ENCODE results near the gene PLPP6.

The PLPP6 gene

GRCh38 chr9:4661165-4661564, 929 bp upstream of the PLPP6 start:
- TF ChIP-seq, protein P1, sequence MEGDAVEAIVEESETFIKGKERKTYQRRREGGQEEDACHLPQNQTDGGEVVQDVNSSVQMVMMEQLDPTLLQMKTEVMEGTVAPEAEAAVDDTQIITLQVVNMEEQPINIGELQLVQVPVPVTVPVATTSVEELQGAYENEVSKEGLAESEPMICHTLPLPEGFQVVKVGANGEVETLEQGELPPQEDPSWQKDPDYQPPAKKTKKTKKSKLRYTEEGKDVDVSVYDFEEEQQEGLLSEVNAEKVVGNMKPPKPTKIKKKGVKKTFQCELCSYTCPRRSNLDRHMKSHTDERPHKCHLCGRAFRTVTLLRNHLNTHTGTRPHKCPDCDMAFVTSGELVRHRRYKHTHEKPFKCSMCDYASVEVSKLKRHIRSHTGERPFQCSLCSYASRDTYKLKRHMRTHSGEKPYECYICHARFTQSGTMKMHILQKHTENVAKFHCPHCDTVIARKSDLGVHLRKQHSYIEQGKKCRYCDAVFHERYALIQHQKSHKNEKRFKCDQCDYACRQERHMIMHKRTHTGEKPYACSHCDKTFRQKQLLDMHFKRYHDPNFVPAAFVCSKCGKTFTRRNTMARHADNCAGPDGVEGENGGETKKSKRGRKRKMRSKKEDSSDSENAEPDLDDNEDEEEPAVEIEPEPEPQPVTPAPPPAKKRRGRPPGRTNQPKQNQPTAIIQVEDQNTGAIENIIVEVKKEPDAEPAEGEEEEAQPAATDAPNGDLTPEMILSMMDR (IDR thresholded peaks at IDR 0.05; ENCODE audit: low read length, missing control alignments): no peak
- peak; percentile 21 for DNase-seq (ENCODE audit: low read depth)
- no peak overlapping the region for H3K4me3 ChIP-seq (replicated peaks; ENCODE audit: low read depth, low read length)

- TF ChIP-seq, protein P1 (IDR thresholded peaks at IDR 0.05; ENCODE audit: low read length, missing control alignments): no peak
- DNase-seq (ENCODE audit: low read depth): peak; percentile 55
Observed at GRCh38 chr9:4661611-4662010, 483 bp upstream of the PLPP6 start.

DNA sequence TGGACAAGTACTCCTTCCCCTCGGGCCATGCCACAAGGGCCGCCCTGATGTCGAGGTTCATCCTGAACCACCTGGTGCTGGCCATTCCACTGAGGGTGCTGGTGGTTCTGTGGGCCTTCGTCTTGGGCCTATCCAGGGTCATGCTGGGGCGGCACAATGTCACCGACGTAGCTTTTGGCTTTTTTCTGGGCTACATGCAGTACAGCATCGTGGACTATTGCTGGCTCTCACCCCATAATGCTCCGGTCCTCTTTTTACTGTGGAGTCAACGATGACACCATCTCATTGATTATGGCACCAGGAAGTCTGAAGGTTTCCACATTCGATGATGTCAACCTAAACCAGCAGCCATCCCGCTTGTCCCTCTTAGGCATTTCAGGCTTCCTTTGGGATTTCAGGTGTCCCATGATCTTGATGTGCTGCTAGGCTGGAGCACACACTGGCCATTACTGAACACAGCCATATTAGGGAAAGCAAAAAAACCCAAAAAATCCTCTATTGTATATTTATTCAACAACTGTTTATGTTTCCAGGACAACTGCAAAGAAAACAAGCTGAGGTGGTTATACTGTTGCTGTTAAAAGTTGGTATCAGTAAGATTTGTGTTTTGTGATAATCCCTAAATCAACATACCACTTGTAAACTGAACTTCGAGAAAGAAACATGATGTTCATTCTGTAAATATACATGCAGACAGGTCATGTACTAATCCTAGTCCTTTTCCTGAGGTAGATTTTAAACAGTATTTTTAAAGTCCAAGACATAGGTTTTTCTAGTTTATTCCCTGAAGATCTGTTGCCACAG, 1.1 kb downstream of the PLPP6 start:
- TF ChIP-seq, protein P1 (IDR thresholded peaks at IDR 0.05; ENCODE audit: low read length, missing control alignments): no peak

More at GRCh38 chr9:4661611-4662010, 483 bp upstream of the PLPP6 start:
- peak overlapping the region; percentile 70 for H3K4me3 ChIP-seq (replicated peaks; ENCODE audit: low read depth, low read length)

GRCh38 chr9:4663956-4664355, 1.9 kb downstream of the PLPP6 start:
- H3K4me3 ChIP-seq (replicated peaks; ENCODE audit: low read depth, low read length): no peak overlapping the region
- DNase-seq (ENCODE audit: low read depth): no peak
- TF ChIP-seq, protein P1 (IDR thresholded peaks at IDR 0.05; ENCODE audit: low read length, missing control alignments): no peak

More for the DNA sequence above, 1.1 kb downstream of the PLPP6 start:
- DNase-seq (ENCODE audit: low read depth): no peak
- H3K4me3 ChIP-seq (replicated peaks; ENCODE audit: low read depth, low read length): peak overlapping the region; percentile 70

DNA sequence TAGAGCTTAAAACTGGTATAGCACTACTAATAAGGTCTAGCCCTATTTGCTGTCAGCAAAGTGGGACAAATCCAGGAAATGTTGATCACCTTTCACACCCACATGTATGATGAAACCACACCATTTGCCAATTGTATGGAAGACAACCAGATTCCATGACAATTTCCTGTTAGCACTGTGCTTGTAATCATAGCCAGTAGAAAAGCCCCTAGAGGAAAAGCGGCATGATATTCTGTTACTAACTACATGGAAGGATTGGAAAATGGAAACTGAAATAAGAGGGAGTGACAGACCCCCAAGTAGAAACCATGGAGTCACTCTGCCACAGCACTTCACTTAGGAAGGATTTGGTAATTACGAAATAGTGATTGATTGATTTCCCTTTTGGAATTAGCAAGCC, 3.3 kb downstream of the PLPP6 start:
- peak; percentile 87 for DNase-seq (ENCODE audit: low read depth)
- peak overlapping the region; percentile 63 for H3K4me3 ChIP-seq (replicated peaks; ENCODE audit: low read depth, low read length)
- TF ChIP-seq, protein P1 (IDR thresholded peaks at IDR 0.05; ENCODE audit: low read length, missing control alignments): no peak

DNA sequence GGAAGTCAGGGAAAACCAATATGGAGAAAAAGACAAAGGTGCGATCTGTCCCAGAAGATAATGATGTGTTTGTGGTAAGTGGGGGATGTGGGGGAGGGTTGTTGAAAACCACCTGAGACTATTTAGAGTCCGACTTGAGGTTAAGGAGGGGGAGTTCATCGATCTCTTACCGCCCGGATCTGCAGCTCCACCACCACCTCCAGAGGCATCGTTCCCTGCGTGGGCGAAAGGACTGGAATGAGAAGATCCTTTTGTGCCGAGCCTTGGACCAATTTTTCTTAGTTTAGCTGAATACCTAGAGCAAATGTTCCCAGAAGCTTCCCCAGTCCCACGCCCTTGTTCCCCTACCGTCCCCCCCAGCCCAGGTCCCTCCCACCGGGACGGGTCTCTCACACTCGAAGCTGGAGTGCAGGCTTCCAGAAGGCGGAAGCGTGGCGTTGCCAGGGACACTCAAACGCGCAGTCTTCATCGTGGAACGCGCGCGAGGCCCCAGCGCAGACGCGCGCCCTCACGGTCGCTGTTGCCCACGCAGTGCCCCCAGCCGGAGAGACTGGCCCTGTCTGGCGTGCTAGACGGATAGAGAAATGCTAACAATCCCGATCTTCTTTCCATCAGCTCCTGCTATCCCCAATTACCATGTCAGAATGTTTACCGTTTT, 4.1 kb downstream of the PLPP6 start, which contains the start of gene SPATA6L:
TSS of gene SPATA6L (minus strand) at position 439 of the 658 bp plus-strand sequence. CDS start at position 209, 230 bp downstream.
- peak within 1 kb of the TSS; percentile 63 for H3K4me3 ChIP-seq (replicated peaks; ENCODE audit: low read depth, low read length)
- peak; percentile 60 for DNase-seq (ENCODE audit: low read depth)
- TF ChIP-seq, protein P1 (IDR thresholded peaks at IDR 0.05; ENCODE audit: low read length, missing control alignments): peak; percentile 0

Measured in fibroblast of pulmonary artery (primary cell).